Panc1 (cell line): ENCODE data around the gene ATF6B. TPM values are rescaled to one million over a fixed set of nuclear protein-coding genes. Genes with fewer than 3 reads are reported as not detected.

Source experiments
- ATAC-seq: fragments of 200-7000 bp; cut with Tn5 transposase; 2 replicates; pipeline ENCODE4 v1.9.1; 2020; ENCODE audit warnings: mild to moderate bottlenecking, moderate library complexity
- BruUV-seq: library from RNA; stranded (reverse); fragments of 400-500 nt; replicated peaks from 2 replicates; lab custom pipeline; 2021; lab: Mats Ljungman, UMichigan
- CTCF ChIA-PET: fragments of 300-600 bp; sonication (Branson Sonifier 250); formaldehyde crosslinking; loops from one replicate; lab custom pipeline; 2022; ENCODE audit warnings: antibody characterized with exemption; lab: Charles Lee
- POLR2A ChIA-PET: fragments of 300-600 bp; sonication (Branson Sonifier 250); formaldehyde crosslinking; loops from one replicate; lab custom pipeline; 2022; ENCODE audit warnings: antibody characterized with exemption; lab: Charles Lee
- DNase-seq: peaks from one replicate; pipeline ENCODE4 v3.0.0-alpha.2; 2010; ENCODE audit warnings: low read depth, low spot score
- H3K27ac ChIP-seq: 2 replicates; pipeline ENCODE4 v1.5.1; 2011; ENCODE audit warnings: mild to moderate bottlenecking, low read length, inconsistent platforms
- H3K27me3 ChIP-seq: fragments of 200-500 bp; sonication (Bioruptor generic); 2 replicates; pipeline ENCODE4 v1.6.0; 2014; ENCODE audit warnings: low read length, inconsistent platforms; ENCODE audit not compliant: control insufficient read depth, insufficient read depth
- H3K36me3 ChIP-seq: fragments of 200-500 bp; sonication (Bioruptor generic); 2 replicates; pipeline ENCODE4 v1.5.1; 2014; ENCODE audit warnings: inconsistent platforms, mild to moderate bottlenecking, low read length, moderate library complexity; ENCODE audit not compliant: control insufficient read depth, insufficient read depth
- H3K4me1 ChIP-seq: 2 replicates; pipeline ENCODE4 v1.5.1; 2011; ENCODE audit warnings: inconsistent platforms, mild to moderate bottlenecking, low read length, moderate library complexity; ENCODE audit not compliant: control insufficient read depth, insufficient read depth
- H3K4me3 ChIP-seq, 2 experiments: 2 replicates each; pipeline ENCODE4 v1.5.1; 2011 to 2012; ENCODE audit warnings: low read depth in 2 of 2, low read length in 2 of 2, mild to moderate bottlenecking in 2 of 2, inconsistent platforms in 1 of 2, moderate library complexity in 1 of 2
- H3K9me3 ChIP-seq: fragments of 200-500 bp; sonication (Bioruptor generic); 2 replicates; pipeline ENCODE4 v1.5.1; 2014; ENCODE audit warnings: low read depth, mild to moderate bottlenecking, inconsistent platforms, low read length, moderate library complexity; ENCODE audit not compliant: control insufficient read depth, insufficient read depth
- CTCF ChIP-seq: fragments of 450-650 bp; IDR thresholded peaks from 2 replicates; pipeline ENCODE4 v1.5.1; 2017; ENCODE audit warnings: mild to moderate bottlenecking
- POLR2AphosphoS5 ChIP-seq: IDR thresholded peaks from 2 replicates; pipeline ENCODE4 v1.6.1; 2012; ENCODE audit warnings: mild to moderate bottlenecking, low read depth, low read length, moderate library complexity
- REST ChIP-seq, 2 experiments: IDR thresholded peaks; 2 replicates each; pipeline ENCODE4 v1.6.1; 2011 to 2012; ENCODE audit warnings: low read depth in 2 of 2, control low read depth in 1 of 2, low read length in 1 of 2, mild to moderate bottlenecking in 1 of 2, moderate library complexity in 1 of 2; ENCODE audit not compliant: insufficient read depth in 1 of 2
- SIN3A ChIP-seq: IDR thresholded peaks from 2 replicates; pipeline ENCODE4 v1.6.1; 2012; ENCODE audit warnings: low read depth, mild to moderate bottlenecking, low read length, moderate library complexity, borderline replicate concordance; ENCODE audit not compliant: insufficient read depth
- TCF7L2 ChIP-seq: IDR thresholded peaks from 2 replicates; pipeline ENCODE4 v1.6.1; 2011; ENCODE audit warnings: mild to moderate bottlenecking, low read depth, low read length, inconsistent platforms
- in situ Hi-C: cut with HindIII; loops from 2 replicates; pipeline ENCODE4 v1.10.0; 2016; ENCODE audit warnings: low sequenced_read_pairs, low pct_unique_long_range_greater_than_20kb
- intact Hi-C: fragments of 100-400 bp; cut with micrococcal nuclease; formaldehyde crosslinking; loops from one replicate; pipeline ENCODE4 v1.10.0; 2022; ENCODE audit not compliant: unreplicated experiment
- total RNA-seq: library from RNA; stranded (reverse); gene quantifications from one replicate; pipeline ENCODE4 v1.2.1, GENCODE V29; 2021; ENCODE audit not compliant: unreplicated experiment

ATF6B gene
- total RNA-seq, 1 experiment from 2014 or later: 127 TPM

DNA sequence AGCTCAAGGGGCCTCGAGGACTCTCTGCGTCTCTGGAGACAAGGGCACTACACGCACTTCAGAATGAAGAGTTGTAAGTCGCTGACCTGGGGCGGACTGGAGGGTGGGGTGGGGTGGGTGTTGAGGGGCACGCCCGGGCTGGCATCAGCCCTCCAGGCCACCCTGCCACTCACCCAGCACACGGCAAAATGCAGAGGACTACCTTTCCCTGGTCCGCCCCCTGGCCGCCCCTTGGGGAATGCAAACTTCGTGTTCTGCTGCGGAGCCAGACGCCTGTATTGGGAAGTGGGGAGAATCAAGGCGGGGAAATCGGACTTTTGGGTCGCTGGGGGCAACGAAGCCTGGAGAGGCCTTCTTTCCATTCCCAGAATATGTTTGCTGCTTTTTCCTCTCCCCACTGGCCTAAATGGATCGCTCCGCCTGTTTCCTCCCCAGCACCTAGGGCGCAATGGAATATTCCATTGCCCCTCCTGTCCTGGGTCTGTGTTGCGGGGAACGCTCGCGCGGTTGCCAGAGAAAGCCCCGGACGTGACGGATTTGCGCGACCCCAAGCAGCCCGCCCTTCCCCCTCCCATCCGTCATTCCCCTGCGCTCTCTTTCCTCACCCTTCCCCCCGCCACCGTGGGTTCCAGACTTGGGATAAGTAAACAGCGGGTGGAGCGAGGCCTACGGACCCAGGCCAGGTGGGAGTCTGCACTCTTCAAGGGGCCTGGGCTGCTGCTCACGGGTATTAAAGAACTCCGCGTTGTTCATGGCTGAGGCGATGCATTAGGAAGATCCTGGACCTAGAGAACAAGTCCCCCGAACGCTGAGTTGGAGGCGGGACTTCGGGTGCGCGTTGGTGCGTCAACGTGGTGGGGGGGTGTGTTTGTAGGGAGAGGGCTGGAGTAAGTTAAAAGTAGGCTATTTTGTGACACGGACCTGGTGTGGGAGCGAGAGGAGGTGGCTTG is 25.8 kb upstream of the ATF6B start, which contains the start of gene PPT2:
PPT2 (plus strand) TSS at position 578 of the 950 bp plus-strand sequence. CDS start 454 bp downstream, outside the sequence.
- intact Hi-C loops (loop anchor here (2.0 kb wide), 1 partner anchor 35 kb away; no protein-coding TSS in a partner anchor), in situ Hi-C loops (no loop called here)
- ATAC-seq (peak; percentile 83), DNase-seq (peak; percentile 71)
- TSS peak; percentile 85 for BruUV-seq
- peak within 1 kb of the TSS; percentile 84 for H3K27ac ChIP-seq
- H3K4me3 ChIP-seq: peak within 1 kb of the TSS; percentile 81 to 96
- POLR2A ChIA-PET: no interaction called here
- H3K27me3 ChIP-seq: no peaks in the 10 kb centered on the region
- CTCF ChIA-PET: interaction anchor here (0.5 to 0.6 kb wide), 2 partner anchors 18 to 1914 kb away, joined by 5 to 6 read pairs; no protein-coding TSS in a partner anchor
- no peaks in the 10 kb centered on the region for H3K9me3 ChIP-seq
- TF ChIP-seq SIN3A (peak; percentile 95; the same call in 1 of the 2 replicates), POLR2AphosphoS5 (peak; percentile 66), TCF7L2 (no peak)
- peaks cover 21% of the 10 kb centered on the region for H3K4me1 ChIP-seq
- H3K36me3 ChIP-seq: no peaks in the 10 kb centered on the region; the same call in 1 of the 2 replicates

GRCh38 chr6:32152769-32153563 is 24.9 kb upstream of the ATF6B start:
- POLR2A ChIA-PET: interaction anchor here (0.5 to 0.9 kb wide), 4 partner anchors 21 to 399 kb away, joined by 3 to 8 read pairs (median 4); no protein-coding TSS in a partner anchor
- in situ Hi-C loops (no loop called here), intact Hi-C loops (loop anchor here (2.0 kb wide), 1 partner anchor 34 kb away; no protein-coding TSS in a partner anchor)
- CTCF ChIA-PET: interaction anchor here (0.5 to 0.6 kb wide), 3 partner anchors 17 to 1913 kb away, joined by 5 to 6 read pairs (median 5); no protein-coding TSS in a partner anchor
- Histone ChIP-seq H3K27me3 (no peaks in the 10 kb centered on the region), H3K4me3 (peak overlapping the region; percentile 81 to 96), H3K36me3 (no peaks in the 10 kb centered on the region; the same call in 1 of the 2 replicates), H3K4me1 (peaks cover 21% of the 10 kb centered on the region), H3K27ac (peak overlapping the region; percentile 84), H3K9me3 (no peaks in the 10 kb centered on the region)
- no peak for TF ChIP-seq REST (IDR thresholded peaks at IDR 0.05; ENCODE audit: insufficient read depth in 1 of 2, low read depth in 2 of 2, low read length in 1 of 2)
- TF ChIP-seq SIN3A: no peak; the same call in 1 of the 2 replicates
- no peak for TF ChIP-seq TCF7L2
- no peak for TF ChIP-seq CTCF
- TF ChIP-seq POLR2AphosphoS5: no peak
- BruUV-seq: no TSS peak
- DNase-seq (no peak), ATAC-seq (peak; percentile 60)
